ENCODE data around the gene VN1R4. TPM values are rescaled to one million over a fixed set of nuclear protein-coding genes. Genes with fewer than 3 reads are reported as not detected.
"Not testable (repeated sequence)": the region's sequence is repeated elsewhere in the genome, so short reads cannot be mapped to it uniquely, and the experiment has no call there.

Gene VN1R4
- total RNA-seq, 1 experiment from 2014 or later: not detected

DNA sequence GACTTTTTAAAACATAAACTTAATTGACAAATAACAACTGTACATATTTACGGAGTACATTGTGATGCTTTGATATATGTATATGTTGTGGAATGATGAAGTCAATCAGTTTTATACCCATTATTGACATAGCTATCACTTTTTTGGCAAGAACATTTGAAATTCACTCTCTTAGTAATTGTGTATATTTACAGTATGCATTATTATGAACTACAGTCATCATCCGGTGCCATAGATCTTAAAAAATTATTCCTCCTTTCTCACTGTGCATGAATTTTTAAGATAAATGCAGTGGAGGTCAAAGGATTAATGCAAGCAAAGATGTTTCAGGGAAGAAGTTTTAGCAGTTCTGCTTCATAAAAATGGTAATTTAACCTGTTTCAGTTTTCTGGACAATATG, 8.0 kb upstream of the VN1R4 start:
- TF ChIP-seq, protein P1, sequence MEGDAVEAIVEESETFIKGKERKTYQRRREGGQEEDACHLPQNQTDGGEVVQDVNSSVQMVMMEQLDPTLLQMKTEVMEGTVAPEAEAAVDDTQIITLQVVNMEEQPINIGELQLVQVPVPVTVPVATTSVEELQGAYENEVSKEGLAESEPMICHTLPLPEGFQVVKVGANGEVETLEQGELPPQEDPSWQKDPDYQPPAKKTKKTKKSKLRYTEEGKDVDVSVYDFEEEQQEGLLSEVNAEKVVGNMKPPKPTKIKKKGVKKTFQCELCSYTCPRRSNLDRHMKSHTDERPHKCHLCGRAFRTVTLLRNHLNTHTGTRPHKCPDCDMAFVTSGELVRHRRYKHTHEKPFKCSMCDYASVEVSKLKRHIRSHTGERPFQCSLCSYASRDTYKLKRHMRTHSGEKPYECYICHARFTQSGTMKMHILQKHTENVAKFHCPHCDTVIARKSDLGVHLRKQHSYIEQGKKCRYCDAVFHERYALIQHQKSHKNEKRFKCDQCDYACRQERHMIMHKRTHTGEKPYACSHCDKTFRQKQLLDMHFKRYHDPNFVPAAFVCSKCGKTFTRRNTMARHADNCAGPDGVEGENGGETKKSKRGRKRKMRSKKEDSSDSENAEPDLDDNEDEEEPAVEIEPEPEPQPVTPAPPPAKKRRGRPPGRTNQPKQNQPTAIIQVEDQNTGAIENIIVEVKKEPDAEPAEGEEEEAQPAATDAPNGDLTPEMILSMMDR (IDR thresholded peaks at IDR 0.05; ENCODE audit: unreplicated experiment): no peak
- Mint-ChIP-seq H3K4me3 (ENCODE audit: unreplicated experiment) (no peak overlapping the region), H3K27ac (ENCODE audit: low read depth, unreplicated experiment) (no peak overlapping the region), H3K9me3 (ENCODE audit: unreplicated experiment) (peaks cover 39% of the 10 kb centered on the region), H3K27me3 (ENCODE audit: insufficient read depth, unreplicated experiment) (no peaks in the 10 kb centered on the region), H3K36me3 (ENCODE audit: insufficient read depth, unreplicated experiment) (no peaks in the 10 kb centered on the region), H3K4me1 (ENCODE audit: insufficient read depth, unreplicated experiment) (no peaks in the 10 kb centered on the region)
- no TSS peak for BruUV-seq (replicated peaks)
- no peak for DNase-seq (ENCODE audit: unreplicated experiment)
- ChIA-PET POLR2A (no interaction called here), CTCF (interaction anchor here (0.6 kb wide), 2 partner anchors 289 to 521 kb away, joined by 3 read pairs; no protein-coding TSS in a partner anchor)
- intact Hi-C loops (cut with micrococcal nuclease): no loop called here

DNA sequence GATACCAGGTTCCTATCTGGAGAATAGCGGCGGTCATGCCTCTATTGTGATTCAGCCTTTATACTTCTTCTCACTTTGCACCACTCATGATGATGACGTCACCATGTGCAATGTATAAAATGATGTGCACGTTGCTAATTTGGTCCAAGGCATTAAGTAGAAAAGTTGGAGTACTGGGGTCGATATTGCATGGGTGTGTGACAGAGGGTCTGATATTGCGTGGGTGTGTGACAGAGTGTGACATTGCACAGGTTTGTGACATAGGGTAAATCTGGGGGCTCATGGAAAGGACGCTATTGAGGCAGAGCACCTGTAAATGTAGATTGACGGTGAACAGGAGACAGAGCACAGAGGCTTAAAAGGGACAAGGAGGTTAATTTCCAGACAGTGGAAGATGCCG, 4.5 kb upstream of the VN1R4 start:
- POLR2A ChIA-PET: no interaction called here
- intact Hi-C loops (cut with micrococcal nuclease): no loop called here
- BruUV-seq (replicated peaks): no TSS peak
- no peak overlapping the region for H3K4me3 Mint-ChIP-seq (ENCODE audit: unreplicated experiment)
- no peak for DNase-seq (ENCODE audit: unreplicated experiment)
- no peaks in the 10 kb centered on the region for H3K4me1 Mint-ChIP-seq (ENCODE audit: insufficient read depth, unreplicated experiment)
- CTCF ChIA-PET: no interaction called here
- no peak overlapping the region for H3K27ac Mint-ChIP-seq (ENCODE audit: low read depth, unreplicated experiment)
- peaks cover 36% of the 10 kb centered on the region for H3K9me3 Mint-ChIP-seq (ENCODE audit: unreplicated experiment)
- H3K36me3 Mint-ChIP-seq (ENCODE audit: insufficient read depth, unreplicated experiment): no peaks in the 10 kb centered on the region
- TF ChIP-seq, protein P1 (IDR thresholded peaks at IDR 0.05; ENCODE audit: unreplicated experiment): no peak
- no peaks in the 10 kb centered on the region for H3K27me3 Mint-ChIP-seq (ENCODE audit: insufficient read depth, unreplicated experiment)

DNA sequence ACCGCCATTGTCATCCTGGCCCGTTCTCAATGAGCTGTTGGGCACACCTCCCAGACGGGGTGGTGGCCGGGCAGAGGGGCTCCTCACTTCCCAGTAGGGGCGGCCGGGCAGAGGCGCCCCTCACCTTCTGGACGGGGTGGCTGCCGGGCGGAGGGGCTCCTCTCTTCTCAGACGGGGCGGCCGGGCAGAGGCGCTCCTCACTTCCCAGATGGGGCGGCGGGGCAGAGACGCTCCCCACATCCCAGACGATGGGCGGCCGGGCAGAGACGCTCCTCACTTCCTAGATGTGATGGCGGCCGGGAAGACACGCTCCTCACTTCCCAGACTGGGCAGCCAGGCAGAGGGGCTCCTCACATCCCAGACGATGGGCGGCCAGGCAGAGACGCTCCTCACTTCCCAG, 2.3 kb upstream of the VN1R4 start:
- POLR2A ChIA-PET; intact Hi-C loops (cut with micrococcal nuclease); CTCF ChIA-PET; H3K27ac Mint-ChIP-seq (ENCODE audit: low read depth, unreplicated experiment); DNase-seq (ENCODE audit: unreplicated experiment); BruUV-seq (replicated peaks); H3K4me1 Mint-ChIP-seq (ENCODE audit: insufficient read depth, unreplicated experiment); H3K4me3 Mint-ChIP-seq (ENCODE audit: unreplicated experiment); H3K36me3 Mint-ChIP-seq (ENCODE audit: insufficient read depth, unreplicated experiment); H3K27me3 Mint-ChIP-seq (ENCODE audit: insufficient read depth, unreplicated experiment): not testable (repeated sequence)
- peaks cover 46% of the 10 kb centered on the region for H3K9me3 Mint-ChIP-seq (ENCODE audit: unreplicated experiment)

DNA sequence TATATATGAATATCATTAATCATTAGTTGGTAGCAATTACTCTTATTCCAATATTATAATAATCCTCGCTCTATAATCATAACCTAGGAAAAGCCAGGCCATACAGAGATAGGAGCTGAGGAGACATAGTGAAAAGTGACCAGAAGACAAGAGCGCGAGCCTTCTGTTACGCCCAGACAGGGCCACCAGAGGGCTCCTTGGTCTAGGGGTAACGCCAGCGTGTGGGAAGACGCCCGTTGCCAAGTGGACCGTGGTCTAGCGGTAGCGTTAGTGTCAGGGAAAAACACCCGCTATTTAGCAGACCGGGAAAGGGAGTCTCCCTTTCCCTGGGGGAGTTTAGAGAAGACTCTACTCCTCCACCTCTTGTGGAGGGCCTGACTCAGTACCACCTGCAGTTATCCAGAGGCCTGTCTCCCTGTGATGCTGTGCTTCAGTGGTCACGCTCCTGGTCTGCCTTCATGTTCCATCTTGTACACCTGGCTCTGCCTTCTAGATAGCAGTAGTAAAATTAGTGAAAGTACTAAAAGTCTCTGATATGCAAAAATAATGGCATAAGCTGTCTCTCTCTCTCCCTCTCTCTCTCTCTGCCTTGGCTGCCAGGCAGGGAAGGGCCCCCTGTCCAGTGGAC, 9.7 kb downstream of the VN1R4 start, which contains the start of gene VN1R2:
Gene VN1R2 (plus strand): TSS at position 578 of the 628 bp plus-strand sequence. CDS start 84 bp downstream, outside the sequence.
- H3K4me3 Mint-ChIP-seq (ENCODE audit: unreplicated experiment); H3K4me1 Mint-ChIP-seq (ENCODE audit: insufficient read depth, unreplicated experiment); BruUV-seq (replicated peaks); intact Hi-C loops (cut with micrococcal nuclease); H3K36me3 Mint-ChIP-seq (ENCODE audit: insufficient read depth, unreplicated experiment); H3K27ac Mint-ChIP-seq (ENCODE audit: low read depth, unreplicated experiment); POLR2A ChIA-PET; H3K27me3 Mint-ChIP-seq (ENCODE audit: insufficient read depth, unreplicated experiment); DNase-seq (ENCODE audit: unreplicated experiment): not testable (repeated sequence)
- H3K9me3 Mint-ChIP-seq (ENCODE audit: unreplicated experiment): peaks cover 18% of the 10 kb centered on the region
- CTCF ChIA-PET: interaction anchor here (0.8 kb wide), 1 partner anchor 9 kb away, joined by 3 read pairs; no protein-coding TSS in a partner anchor

DNA sequence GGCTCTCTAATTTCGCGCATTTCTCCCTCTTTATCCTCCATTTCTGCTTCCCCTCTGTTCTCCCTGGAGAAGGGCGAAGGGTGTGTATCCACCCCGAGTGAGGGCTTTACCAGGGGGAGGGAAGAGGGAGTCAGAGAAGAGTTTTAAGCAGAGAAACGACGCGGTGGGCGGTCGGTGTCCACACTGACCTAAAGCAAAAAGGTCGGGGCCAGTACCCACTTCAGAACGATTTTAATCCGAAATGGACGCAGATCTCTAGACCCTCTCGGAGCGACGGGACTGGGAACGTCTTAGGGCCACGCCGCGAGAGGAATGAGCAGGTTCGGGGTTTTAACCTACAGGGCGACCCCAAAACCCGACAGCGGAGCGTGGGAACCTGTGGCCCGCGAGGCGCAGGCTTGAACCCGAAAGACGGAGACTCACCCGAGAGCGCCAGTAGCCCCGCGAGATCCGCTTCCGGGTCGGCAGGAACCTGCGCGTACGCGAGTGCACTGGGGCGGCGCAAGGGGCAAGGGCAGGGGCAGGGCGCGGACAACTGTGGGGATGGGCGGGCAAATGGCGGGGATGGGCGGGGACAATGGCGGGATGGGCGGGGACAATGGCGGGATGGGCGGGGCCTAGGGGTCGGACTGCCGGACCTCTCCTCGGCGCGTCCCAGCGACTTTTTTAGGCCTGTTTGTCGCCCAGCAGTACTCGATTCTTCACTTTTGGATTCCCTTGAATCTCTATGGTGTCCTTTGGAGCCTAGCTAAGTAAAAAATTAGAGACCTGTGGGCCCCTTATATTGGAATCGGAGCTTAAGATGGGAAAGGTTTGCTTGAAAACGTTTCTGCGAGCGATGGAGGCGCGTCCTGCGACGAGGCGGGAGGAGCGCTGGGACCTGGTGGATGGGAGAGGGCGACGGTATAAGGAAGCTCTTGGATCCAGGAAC, 12.8 kb downstream of the VN1R4 start, which contains the start of gene ZNF677:
Gene ZNF677 (minus strand): TSS at position 463 of the 931 bp plus-strand sequence. CDS start 3,323 bp downstream, outside the sequence.
- intact Hi-C loops (cut with micrococcal nuclease): no loop called here
- no peak within 1 kb of the TSS for H3K4me3 Mint-ChIP-seq (ENCODE audit: unreplicated experiment)
- peaks cover 5% of the 10 kb centered on the region for H3K36me3 Mint-ChIP-seq (ENCODE audit: insufficient read depth, unreplicated experiment)
- TF ChIP-seq, protein P1 (IDR thresholded peaks at IDR 0.05; ENCODE audit: unreplicated experiment): no peak
- no peak for DNase-seq (ENCODE audit: unreplicated experiment)
- peaks cover 36% of the 10 kb centered on the region for H3K9me3 Mint-ChIP-seq (ENCODE audit: unreplicated experiment)
- no peaks in the 10 kb centered on the region for H3K4me1 Mint-ChIP-seq (ENCODE audit: insufficient read depth, unreplicated experiment)
- no peaks in the 10 kb centered on the region for H3K27me3 Mint-ChIP-seq (ENCODE audit: insufficient read depth, unreplicated experiment)
- ChIA-PET CTCF (no interaction called here), POLR2A (no interaction called here)
- no TSS peak for BruUV-seq (replicated peaks)
- H3K27ac Mint-ChIP-seq (ENCODE audit: low read depth, unreplicated experiment): no peak within 1 kb of the TSS
